ENCODE results near the gene TRIM61. TPM values are rescaled to one million over a fixed set of nuclear protein-coding genes. Genes with fewer than 3 reads are reported as not detected.

Gene TRIM61
- total and polyA plus RNA-seq, 9 of the 15 experiments (the other 6 are each of a cell fraction or from before 2014, with no cell fraction given) = 0.07 to 0.92 (median 0.42) TPM

GRCh38 chr4:165009493-165010227 lies 32.2 kb upstream of the TRIM61 start (continued):
- TF ChIP-seq NCOA4 (IDR thresholded peaks at IDR 0.05; ENCODE audit: partially characterized antibody) = no peak
- TF ChIP-seq RBM15 (IDR thresholded peaks at IDR 0.05; ENCODE audit: insufficient read depth, low read length) = no peak
- no peak for TF ChIP-seq CREM (IDR thresholded peaks at IDR 0.05; ENCODE audit: low read depth)
- TF ChIP-seq CBX5 (IDR thresholded peaks at IDR 0.05; ENCODE audit: borderline replicate concordance, low read depth) = no peak
- no peak for TF ChIP-seq THAP12 (CRISPR knock-in tag; IDR thresholded peaks at IDR 0.05)
- TF ChIP-seq GATA2 (CRISPR knock-in tag; IDR thresholded peaks at IDR 0.05) = no peak

- H3K27me3 ChIP-seq (ENCODE audit: control insufficient read depth in 2 of 2, insufficient read depth in 2 of 2, low read length in 2 of 2) = peaks cover 11 to 47% of the 10 kb centered on the region in 2 experiments
- H3K4me1 ChIP-seq (replicated peaks in 1 of 2; ENCODE audit: control insufficient read depth in 2 of 2, insufficient read depth in 2 of 2, low read length in 2 of 2) = no peaks in the 10 kb centered on the region
- ChIA-PET POLR2A (no interaction called here), CTCF (ENCODE audit: low intra/inter-chr PET ratio) (no interaction called here)
- no peak overlapping the region for H3K27ac ChIP-seq (ENCODE audit: extremely low read depth, low read depth, low read length)
- no peak for ATAC-seq
- no peak overlapping the region for H3K4me2 ChIP-seq (ENCODE audit: insufficient read depth, low read length)
- BruUV-seq (replicated peaks) = no TSS peak
- H3K9ac ChIP-seq (ENCODE audit: insufficient read depth in 1 of 2, low read depth in 2 of 2, low read length in 2 of 2) = no peak overlapping the region
- intact Hi-C loops (cut with micrococcal nuclease) = no loop called here
- no peaks in the 10 kb centered on the region for H4K20me1 ChIP-seq (replicated peaks; ENCODE audit: control insufficient read depth, insufficient read depth, low read length)
- in situ Hi-C loops (cut with MboI) = no loop called here
- H3K9me1 ChIP-seq (ENCODE audit: control insufficient read depth, insufficient read depth, low read length) = no peaks in the 10 kb centered on the region
- no peaks in the 10 kb centered on the region for H3K79me2 ChIP-seq (ENCODE audit: control insufficient read depth, insufficient read depth, low read length)
- no peaks in the 10 kb centered on the region for H3K36me3 ChIP-seq (ENCODE audit: control insufficient read depth, insufficient read depth, low read length)
- FAIRE-seq = no peak
- 3% methylated on average over 4 of the region's 5 CpGs for WGBS (ENCODE audit: insufficient coverage, low coverage, missing lambda C conversion rate)
- no peak overlapping the region for H2AFZ ChIP-seq (ENCODE audit: low read depth, low read length)
- no peak for DNase-seq (ENCODE audit: extremely low read depth in 1 of 4, low spot score in 3 of 4)
- no peaks in the 10 kb centered on the region for H3K9me3 ChIP-seq (replicated peaks; ENCODE audit: control insufficient read depth, insufficient read depth, low read depth, low read length)
- no peak overlapping the region for H3K4me3 ChIP-seq
- TF ChIP-seq RBBP5 (IDR thresholded peaks at IDR 0.05; ENCODE audit: borderline replicate concordance, insufficient read depth, low read length, poor library complexity, severe bottlenecking) (no peak), BDP1 (IDR thresholded peaks at IDR 0.05; ENCODE audit: insufficient read depth, insufficient read length) (no peak), RAD51 (IDR thresholded peaks at IDR 0.05; ENCODE audit: borderline replicate concordance, low read depth) (no peak), ZNF644 (tag; IDR thresholded peaks at IDR 0.05; ENCODE audit: low read depth) (no peak), JUND (IDR thresholded peaks at IDR 0.05; ENCODE audit: borderline replicate concordance, low read depth, low read length) (no peak), JUND (tag; IDR thresholded peaks at IDR 0.05; ENCODE audit: borderline replicate concordance, low read depth, low read length) (no peak), ZNF354B (CRISPR knock-in tag; IDR thresholded peaks at IDR 0.05) (no peak), ATF2 (CRISPR knock-in tag; IDR thresholded peaks at IDR 0.05) (no peak), FOSL1 (tag; conservative IDR thresholded peaks at IDR 0.05) (no peak), CTCF (IDR thresholded peaks at IDR 0.05 in 2 of 3, conservative IDR thresholded peaks at IDR 0.05 in 1 of 3; ENCODE audit: insufficient read depth in 2 of 3, low read depth in 1 of 3, low read length in 3 of 3) (no peak)
Measured at GRCh38 chr4:165006886-165007285, 29.4 kb upstream of the TRIM61 start.

Measured in K562 (cell line).